Neural cell (in vitro differentiated cells): ENCODE measurements around the gene MAST4.

Experiments
- CTCF ChIP-seq: fragments of 450-650 bp; IDR thresholded peaks from 2 replicates; pipeline ENCODE4 v1.5.1; 2014; ENCODE audit warnings: antibody characterized with exemption, mild to moderate bottlenecking, moderate library complexity; ENCODE audit not compliant: poor library complexity, severe bottlenecking
- EP300 ChIP-seq: fragments of 450-650 bp; conservative IDR thresholded peaks from 2 replicates; pipeline ENCODE4 v1.6.1; 2014; ENCODE audit warnings: antibody characterized with exemption, mild to moderate bottlenecking, moderate library complexity; ENCODE audit not compliant: poor library complexity, severe bottlenecking
- POLR2AphosphoS5 ChIP-seq: IDR thresholded peaks from 2 replicates; pipeline ENCODE4 v1.6.1; 2012
- REST ChIP-seq: IDR thresholded peaks from 2 replicates; pipeline ENCODE4 v1.6.1; 2012; ENCODE audit warnings: borderline replicate concordance
- TAF1 ChIP-seq: IDR thresholded peaks from 2 replicates; pipeline ENCODE4 v1.6.1; 2012; ENCODE audit warnings: low read depth

- TF ChIP-seq POLR2AphosphoS5 (no peak), CTCF (no peak), EP300 (no peak), REST (no peak), TAF1 (no peak)
These were observed 442.8 kb downstream of the MAST4 start for GRCh38 chr5:67038817-67039603.
